Activated gamma-delta T cell treated with Interleukin-2 at 50 U/mL for 16 hours (primary cell): Measurements from ENCODE around the gene GPN1.
"Not testable (repeated sequence)": the region's sequence is repeated elsewhere in the genome, so short reads cannot be mapped to it uniquely, and the experiment has no call there.

Source experiments
- DNase-seq: peaks from one replicate; pipeline ENCODE4 v3.0.0-alpha.2; 2020

Gene GPN1

DNA sequence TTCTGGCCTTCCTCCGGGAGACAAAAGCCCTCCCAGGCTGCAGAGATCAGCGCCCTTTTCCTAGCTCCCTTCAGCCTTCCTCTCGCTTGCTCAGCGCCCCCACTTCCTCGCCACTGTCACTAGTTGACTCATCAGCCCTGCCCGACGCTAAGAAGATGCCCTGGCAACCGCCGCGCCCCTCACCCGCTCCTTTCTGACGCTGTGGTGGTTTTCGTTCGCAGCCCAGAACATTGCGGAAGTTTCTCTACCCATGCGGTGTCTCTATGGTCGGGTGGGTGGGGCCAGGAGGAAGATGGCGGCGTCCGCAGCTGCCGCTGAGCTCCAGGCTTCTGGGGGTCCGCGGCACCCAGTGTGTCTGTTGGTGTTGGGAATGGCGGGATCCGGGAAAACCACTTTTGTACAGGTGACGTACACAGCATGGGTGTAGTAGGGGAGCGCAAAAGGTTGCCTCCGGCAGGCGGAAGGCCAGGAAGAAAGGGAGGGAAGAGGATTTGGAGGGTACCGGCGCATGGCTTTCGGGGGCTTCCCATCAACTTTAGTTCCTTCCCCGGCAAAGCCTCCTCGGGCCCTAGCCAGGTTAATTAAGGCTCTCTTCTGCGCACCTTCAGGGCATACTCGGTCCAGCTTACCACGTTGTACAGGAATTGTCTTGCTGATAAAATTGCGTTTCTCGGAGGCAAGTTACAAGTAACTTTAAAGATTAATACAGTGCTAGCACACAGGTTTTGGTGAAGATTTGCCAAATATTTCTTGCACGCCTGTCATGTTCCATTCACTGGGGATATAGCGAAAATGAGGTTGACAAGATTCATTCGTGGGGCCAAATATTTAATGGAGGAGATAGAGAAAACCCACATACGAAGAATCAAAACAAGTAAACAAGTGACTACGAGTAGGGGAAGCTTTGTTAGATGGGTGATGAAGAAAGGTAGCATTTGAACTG lies at the start of gene GPN1, which contains the start of gene CCDC121:
TSS of gene GPN1 (plus strand) at position 284 of the 943 bp plus-strand sequence. CDS start at position 293, 9 bp downstream.
TSS of gene CCDC121 (minus strand) at position 246 of the 943 bp plus-strand sequence. CDS start 1,213 bp downstream, outside the sequence.
- DNase-seq = peak; percentile 94

DNA sequence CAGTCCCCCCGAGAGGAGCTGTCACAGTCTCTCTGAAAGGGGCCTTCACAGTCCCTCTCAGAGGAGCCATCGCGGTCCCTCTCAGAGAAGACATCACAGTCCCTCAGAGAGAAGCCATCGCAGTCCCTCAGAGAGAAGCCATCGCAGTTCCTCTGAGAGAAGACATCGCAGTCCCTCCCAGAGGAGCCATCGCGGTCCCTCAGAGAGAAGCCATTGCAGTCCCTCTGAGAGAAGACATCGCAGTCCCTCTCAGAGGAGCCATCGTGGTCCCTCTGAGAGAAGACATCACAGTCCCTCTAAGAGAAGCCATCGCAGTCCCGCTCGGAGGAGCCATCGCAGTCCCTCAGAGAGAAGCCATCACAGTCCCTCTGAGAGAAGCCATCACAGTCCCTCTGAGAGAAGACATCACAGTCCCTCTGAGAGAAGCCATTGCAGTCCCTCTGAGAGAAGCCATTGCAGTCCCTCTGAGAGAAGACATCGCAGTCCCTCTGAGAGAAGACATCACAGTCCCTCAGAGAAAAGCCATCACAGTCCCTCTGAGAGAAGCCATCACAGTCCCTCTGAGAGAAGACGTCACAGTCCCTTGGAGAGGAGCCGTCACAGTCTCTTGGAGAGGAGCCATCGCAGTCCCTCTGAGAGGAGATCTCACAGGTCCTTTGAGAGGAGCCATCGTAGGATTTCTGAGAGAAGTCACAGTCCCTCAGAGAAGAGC lies 47.3 kb upstream of the GPN1 start:
- no peak for DNase-seq

DNA sequence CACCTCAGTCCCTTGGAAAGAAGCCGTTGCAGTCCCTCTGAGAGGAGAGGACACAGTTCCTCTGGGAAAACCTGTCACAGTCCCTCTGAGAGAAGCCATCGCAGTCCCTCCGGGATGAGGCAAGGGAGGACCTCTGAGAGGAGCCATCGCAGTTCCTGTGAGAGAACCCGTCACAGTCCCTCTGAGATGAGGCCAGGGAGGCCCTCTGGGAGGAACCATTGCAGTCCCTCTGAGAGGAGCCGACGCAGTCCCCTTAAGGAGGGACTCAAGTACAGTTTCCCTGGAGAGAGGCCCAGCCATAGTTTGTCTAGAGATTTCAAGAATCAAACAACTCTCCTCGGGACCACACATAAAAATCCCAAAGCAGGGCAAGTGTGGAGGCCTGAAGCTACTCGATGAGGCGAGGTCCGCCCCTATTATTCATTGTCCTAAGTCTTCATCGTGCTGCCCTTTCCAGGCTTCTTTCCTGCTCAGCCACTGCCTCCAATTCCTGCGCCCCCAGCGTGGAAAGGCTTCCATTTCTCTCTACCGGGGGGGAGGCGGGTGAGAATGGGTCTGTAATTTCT lies 46.6 kb upstream of the GPN1 start:
- DNase-seq = no peak

- DNase-seq = peak; percentile 69
Observed at GRCh38 chr2:27582695-27583389, 46.0 kb upstream of the GPN1 start, which contains the start of gene ZNF512. Gene ZNF512, plus strand, starts transcription at chr2:27583042. Its CDS starts 71 bp downstream, at chr2:27583113.

- no peak for DNase-seq
Observed at GRCh38 chr2:27583390-27583915, 45.4 kb upstream of the GPN1 start.

DNA sequence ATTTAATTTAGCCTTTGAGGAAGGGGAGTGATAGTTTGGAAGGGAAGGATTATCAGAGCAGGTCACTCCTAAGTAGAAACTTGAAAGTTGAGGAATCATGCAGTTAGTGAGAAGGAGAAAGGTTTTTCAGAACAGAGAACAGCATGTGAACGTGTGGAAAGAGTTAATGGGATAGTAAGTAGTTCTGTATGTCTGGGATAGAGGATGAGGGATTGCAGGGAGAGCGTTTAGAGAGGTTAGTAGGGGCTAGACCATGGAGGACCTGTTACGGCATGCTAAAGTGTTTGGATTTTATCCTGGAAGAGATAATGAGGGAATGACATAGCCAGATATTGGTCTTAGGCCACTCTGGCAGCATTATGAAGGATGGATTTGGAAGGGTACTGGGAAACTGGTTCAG lies 44.3 kb upstream of the GPN1 start:
- no peak for DNase-seq

- no peak for DNase-seq
Observed at GRCh38 chr2:27587025-27587424, 41.8 kb upstream of the GPN1 start.

GRCh38 chr2:27588308-27588707 lies 40.5 kb upstream of the GPN1 start:
- no peak for DNase-seq

- DNase-seq = no peak
Observed at GRCh38 chr2:27591745-27592144, 37.1 kb upstream of the GPN1 start.

- no peak for DNase-seq
Observed at GRCh38 chr2:27593240-27593639, 35.6 kb upstream of the GPN1 start.

DNA sequence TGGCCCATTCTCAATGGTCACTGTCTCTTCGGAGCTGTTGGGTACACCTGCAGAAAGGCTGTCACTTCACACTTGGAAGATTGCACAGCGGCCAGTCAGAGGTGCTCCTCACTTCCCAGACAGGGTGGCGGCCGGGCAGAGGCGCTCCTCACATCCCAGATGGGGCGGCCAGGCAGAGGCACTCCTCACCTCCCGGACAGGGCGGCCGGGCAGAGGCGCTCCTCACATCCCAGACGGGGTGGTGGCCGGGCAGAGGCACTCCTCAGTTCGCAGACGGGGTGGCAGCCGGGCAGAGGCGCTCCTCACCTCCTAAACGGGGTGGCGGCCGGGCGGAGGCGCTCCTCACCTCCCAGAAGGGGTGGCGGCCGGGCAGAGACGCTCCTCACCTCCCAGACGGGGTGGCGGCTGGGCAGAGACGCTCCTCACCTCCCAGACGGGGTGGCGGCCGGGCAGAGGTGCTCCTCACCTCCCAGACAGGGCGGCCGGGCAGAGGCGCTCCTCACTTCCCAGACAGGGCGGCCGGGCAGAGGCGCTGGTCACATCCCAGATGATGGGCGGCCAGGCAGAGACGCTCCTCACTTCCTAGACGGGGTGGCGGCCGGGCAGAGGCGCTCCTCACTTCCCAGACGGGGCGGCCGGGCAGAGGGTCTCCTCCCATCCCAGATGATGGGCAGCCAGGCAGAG lies 34.7 kb upstream of the GPN1 start:
- not testable (repeated sequence) for DNase-seq

- not testable (repeated sequence) for DNase-seq
Observed at GRCh38 chr2:27595412-27595811, 33.4 kb upstream of the GPN1 start.

- DNase-seq = no peak
Observed at GRCh38 chr2:27596627-27597026, 32.2 kb upstream of the GPN1 start.

GRCh38 chr2:27606611-27607010 lies 22.2 kb upstream of the GPN1 start:
- DNase-seq = no peak

GRCh38 chr2:27613985-27614384 lies 14.9 kb upstream of the GPN1 start:
- no peak for DNase-seq

DNA sequence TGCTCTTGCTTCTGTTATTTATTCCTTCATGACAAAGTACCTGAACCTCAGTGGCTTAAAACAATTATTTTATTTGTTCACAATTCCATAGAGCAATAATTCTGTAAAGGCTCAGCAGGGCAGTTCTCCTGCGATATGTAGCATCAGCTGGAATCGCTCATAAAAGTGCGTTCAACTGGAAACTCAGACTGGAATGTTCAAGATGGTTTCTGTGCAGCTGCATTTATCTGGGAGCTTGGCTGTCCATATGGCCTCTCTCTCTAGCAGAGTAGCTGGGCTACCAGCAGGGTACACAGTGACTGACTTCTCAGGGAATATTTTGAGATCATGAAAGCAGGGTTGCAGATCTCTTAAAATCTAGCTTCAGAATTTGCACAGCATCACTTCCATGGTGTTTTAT lies 13.5 kb upstream of the GPN1 start:
- DNase-seq = no peak

GRCh38 chr2:27621524-27621923 lies 7.3 kb upstream of the GPN1 start:
- no peak for DNase-seq

GRCh38 chr2:27622921-27623384 lies 5.9 kb upstream of the GPN1 start:
- no peak for DNase-seq

- no peak for DNase-seq
Observed at GRCh38 chr2:27624943-27625342, 3.9 kb upstream of the GPN1 start.

DNA sequence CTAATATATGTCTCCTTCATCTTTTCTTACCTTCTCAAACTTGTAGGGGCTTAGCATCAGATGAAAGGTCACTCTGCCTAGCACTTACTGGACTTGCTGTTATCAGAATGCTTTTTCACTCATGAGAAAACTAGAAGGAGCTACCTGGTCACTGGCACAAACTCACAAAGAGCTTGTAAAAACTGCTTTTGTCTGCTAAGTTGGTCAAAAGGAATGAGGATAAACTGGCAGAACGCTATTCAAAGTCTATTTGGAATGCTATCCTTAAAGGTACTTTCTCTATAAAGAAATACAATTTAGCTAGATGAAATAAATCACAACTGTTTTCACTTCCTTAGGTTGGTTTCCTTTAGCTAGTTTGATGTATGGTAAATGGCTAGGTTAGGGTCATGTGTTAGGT lies 2.5 kb upstream of the GPN1 start:
- DNase-seq = not testable (repeated sequence)

- not testable (repeated sequence) for DNase-seq
Observed at GRCh38 chr2:27626921-27627320, 1.9 kb upstream of the GPN1 start.
